Panc1 (cell line): ENCODE data around the gene MRPL4.

Source experiments
- POLR2AphosphoS5 ChIP-seq: IDR thresholded peaks from 2 replicates; pipeline ENCODE4 v1.6.1; 2012; ENCODE audit warnings: mild to moderate bottlenecking, low read depth, low read length, moderate library complexity
- REST ChIP-seq, 2 experiments: IDR thresholded peaks; 2 replicates each; pipeline ENCODE4 v1.6.1; 2011 to 2012; ENCODE audit warnings: low read depth in 2 of 2, control low read depth in 1 of 2, low read length in 1 of 2, mild to moderate bottlenecking in 1 of 2, moderate library complexity in 1 of 2; ENCODE audit not compliant: insufficient read depth in 1 of 2
- SIN3A ChIP-seq: IDR thresholded peaks from 2 replicates; pipeline ENCODE4 v1.6.1; 2012; ENCODE audit warnings: low read depth, mild to moderate bottlenecking, low read length, moderate library complexity, borderline replicate concordance; ENCODE audit not compliant: insufficient read depth
- TCF7L2 ChIP-seq: IDR thresholded peaks from 2 replicates; pipeline ENCODE4 v1.6.1; 2011; ENCODE audit warnings: mild to moderate bottlenecking, low read depth, low read length, inconsistent platforms
- TF ChIP-seq, protein P1 (sequence below): fragments of 450-650 bp; IDR thresholded peaks from 2 replicates; pipeline ENCODE4 v1.5.1; 2017; ENCODE audit warnings: mild to moderate bottlenecking

GRCh38 chr19:10269333-10270179 is 17.5 kb downstream of the MRPL4 start:
- TF ChIP-seq, protein P1, sequence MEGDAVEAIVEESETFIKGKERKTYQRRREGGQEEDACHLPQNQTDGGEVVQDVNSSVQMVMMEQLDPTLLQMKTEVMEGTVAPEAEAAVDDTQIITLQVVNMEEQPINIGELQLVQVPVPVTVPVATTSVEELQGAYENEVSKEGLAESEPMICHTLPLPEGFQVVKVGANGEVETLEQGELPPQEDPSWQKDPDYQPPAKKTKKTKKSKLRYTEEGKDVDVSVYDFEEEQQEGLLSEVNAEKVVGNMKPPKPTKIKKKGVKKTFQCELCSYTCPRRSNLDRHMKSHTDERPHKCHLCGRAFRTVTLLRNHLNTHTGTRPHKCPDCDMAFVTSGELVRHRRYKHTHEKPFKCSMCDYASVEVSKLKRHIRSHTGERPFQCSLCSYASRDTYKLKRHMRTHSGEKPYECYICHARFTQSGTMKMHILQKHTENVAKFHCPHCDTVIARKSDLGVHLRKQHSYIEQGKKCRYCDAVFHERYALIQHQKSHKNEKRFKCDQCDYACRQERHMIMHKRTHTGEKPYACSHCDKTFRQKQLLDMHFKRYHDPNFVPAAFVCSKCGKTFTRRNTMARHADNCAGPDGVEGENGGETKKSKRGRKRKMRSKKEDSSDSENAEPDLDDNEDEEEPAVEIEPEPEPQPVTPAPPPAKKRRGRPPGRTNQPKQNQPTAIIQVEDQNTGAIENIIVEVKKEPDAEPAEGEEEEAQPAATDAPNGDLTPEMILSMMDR: peak; percentile 96
- TF ChIP-seq POLR2AphosphoS5 (no peak), REST (IDR thresholded peaks at IDR 0.05; ENCODE audit: insufficient read depth in 1 of 2, low read depth in 2 of 2, low read length in 1 of 2) (no peak), SIN3A (no peak), TCF7L2 (no peak)
